T-helper 22 cell (primary cell): ENCODE data around the gene OR8H1.

ENCODE experiments used
- DNase-seq: peaks from one replicate; pipeline ENCODE4 v3.0.0-alpha.2; 2020; ENCODE audit warnings: low read depth

OR8H1 gene

DNA sequence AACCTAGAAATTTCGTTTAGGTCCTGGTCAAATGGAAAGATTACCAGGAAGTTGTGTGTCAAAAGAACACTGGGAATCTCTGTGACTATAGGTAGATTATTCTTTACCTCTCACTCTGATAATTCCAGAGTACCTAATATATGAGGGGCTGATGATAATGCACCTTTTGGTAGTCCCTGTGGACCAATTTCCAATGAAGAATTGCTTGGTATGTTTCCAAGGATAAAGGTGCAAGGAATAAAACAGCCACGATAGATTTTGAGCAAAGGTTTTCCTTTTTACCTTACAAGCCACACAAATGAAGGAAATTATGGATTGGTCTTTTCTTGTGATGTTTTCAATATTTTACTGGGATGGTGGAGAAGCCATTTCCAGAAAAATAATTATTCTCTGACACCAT lies at the start of gene OR8H1:
Gene OR8H1, minus strand, starts transcription at position 101 of the 400 bp plus-strand sequence. CDS start 1,192 bp downstream, outside the sequence.
- DNase-seq = no peak

- DNase-seq = no peak
Measured at GRCh38 chr11:56340289-56340688, 48.2 kb upstream of the OR8H1 start.

DNA sequence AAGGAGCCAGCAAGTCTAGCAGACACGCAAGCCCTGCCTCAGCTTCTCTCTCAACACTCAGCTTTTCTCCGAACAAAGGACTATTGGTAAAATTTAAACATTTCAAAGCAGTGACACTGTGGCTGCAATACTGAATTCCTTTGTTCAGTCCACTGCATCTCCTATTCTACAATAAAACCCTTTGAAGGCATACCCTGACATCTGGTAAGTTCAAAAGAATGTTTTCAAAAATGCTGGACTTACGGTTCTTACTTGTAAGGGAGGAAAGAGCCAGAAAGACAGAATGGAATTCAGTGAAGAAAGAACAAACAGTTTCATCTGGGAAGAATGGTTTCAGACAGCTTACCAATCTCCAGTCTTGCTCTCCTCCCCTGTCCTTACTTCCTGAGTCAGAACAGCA lies 41.1 kb upstream of the OR8H1 start:
- no peak for DNase-seq

GRCh38 chr11:56331861-56332491 lies 39.9 kb upstream of the OR8H1 start:
- no peak for DNase-seq

DNA sequence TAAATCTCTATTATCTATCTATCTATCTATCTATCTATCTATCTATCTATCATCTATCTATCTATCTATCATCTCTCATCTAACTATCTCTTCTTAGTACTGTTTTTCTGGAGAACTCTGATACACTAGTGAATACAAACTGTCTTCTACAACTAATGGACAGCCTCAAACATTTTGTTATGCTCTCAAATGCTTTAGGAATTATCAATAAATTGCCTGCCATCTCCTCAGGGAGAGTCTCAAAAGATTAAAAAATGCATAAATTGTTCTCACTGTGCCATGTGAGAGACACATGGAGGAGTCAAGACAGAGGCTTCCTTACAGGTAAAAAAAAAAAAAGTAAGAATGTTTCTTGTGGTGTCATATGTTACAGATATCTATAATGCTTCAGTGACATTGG lies 22.8 kb upstream of the OR8H1 start, which contains the start of gene OR8K3:
Gene OR8K3, plus strand, starts transcription at position 301 of the 400 bp plus-strand sequence. CDS start 3,163 bp downstream, outside the sequence.
- DNase-seq = no peak

GRCh38 chr11:56307836-56308235 lies 15.8 kb upstream of the OR8H1 start:
- DNase-seq = no peak

GRCh38 chr11:56296898-56297297 lies 4.8 kb upstream of the OR8H1 start:
- no peak for DNase-seq

DNA sequence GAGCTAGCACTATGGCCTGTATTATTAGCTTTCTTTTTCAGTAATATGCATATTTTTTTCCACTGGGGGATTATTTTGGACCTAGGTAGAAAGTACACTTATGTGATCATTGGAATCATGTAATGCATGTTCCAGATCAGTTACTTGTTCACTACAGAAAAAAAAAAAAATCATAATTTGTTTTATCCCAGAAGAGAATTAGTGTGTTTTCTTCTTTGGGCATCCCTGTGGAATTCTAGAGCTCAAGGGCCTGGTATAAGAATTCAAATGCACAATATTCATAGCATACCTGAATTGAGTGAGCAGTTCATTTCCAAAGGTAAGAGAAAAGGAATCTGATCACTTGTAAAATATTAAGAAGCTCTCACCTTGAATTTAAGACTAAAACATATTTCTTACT lies 18.2 kb downstream of the OR8H1 start, which contains the start of gene OR5T1:
Gene OR5T1, plus strand, starts transcription at position 301 of the 400 bp plus-strand sequence. CDS start 1,485 bp downstream, outside the sequence.
- no peak for DNase-seq

DNA sequence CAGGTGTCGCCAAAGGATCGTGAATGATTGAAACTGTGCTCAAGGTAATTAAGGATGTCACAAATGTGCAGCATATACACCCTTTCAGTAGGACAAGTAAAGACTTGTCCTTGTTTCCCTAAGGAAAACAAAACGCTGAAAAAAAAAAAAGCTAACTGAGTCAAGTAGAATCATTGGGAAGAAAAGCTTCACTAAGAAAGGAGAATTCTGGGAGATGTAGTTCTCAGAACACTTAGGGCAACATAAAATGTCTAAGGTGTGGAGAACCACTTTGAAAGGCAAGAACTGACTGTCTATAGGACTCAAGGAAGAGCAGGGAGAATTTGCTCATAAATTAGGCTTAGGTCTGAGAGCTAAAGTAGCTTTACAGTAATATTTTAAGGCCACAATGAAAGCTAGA lies 21.0 kb downstream of the OR8H1 start:
- no peak for DNase-seq

GRCh38 chr11:56251954-56252353 lies 40.1 kb downstream of the OR8H1 start, which contains the start of gene OR5T3:
TSS of gene OR5T3 (plus strand) at chr11:56252254. CDS start at chr11:56252254, 0 bp downstream.
- DNase-seq = no peak
